NCI-H460 (cell line): ENCODE data around the gene RASEF. TPM values are rescaled to one million over a fixed set of nuclear protein-coding genes. Genes with fewer than 3 reads are reported as not detected.

ENCODE experiments used
- DNase-seq: peaks from one replicate; pipeline ENCODE4 v3.0.0-alpha.2; 2016; ENCODE audit warnings: low read depth; ENCODE audit errors: extremely low read depth
- total RNA-seq: library from RNA; depleted of rRNA; stranded (reverse); fragments of >200 nt; shearing (Covaris generic); gene quantifications from 2 replicates; pipeline ENCODE4 v1.2.3, GENCODE V29; 2014

The RASEF gene
- total RNA-seq, 1 experiment from 2014 or later = 1.7 TPM

- DNase-seq = no peak
Observed at GRCh38 chr9:83015897-83016296, 47.0 kb downstream of the RASEF start.

DNA sequence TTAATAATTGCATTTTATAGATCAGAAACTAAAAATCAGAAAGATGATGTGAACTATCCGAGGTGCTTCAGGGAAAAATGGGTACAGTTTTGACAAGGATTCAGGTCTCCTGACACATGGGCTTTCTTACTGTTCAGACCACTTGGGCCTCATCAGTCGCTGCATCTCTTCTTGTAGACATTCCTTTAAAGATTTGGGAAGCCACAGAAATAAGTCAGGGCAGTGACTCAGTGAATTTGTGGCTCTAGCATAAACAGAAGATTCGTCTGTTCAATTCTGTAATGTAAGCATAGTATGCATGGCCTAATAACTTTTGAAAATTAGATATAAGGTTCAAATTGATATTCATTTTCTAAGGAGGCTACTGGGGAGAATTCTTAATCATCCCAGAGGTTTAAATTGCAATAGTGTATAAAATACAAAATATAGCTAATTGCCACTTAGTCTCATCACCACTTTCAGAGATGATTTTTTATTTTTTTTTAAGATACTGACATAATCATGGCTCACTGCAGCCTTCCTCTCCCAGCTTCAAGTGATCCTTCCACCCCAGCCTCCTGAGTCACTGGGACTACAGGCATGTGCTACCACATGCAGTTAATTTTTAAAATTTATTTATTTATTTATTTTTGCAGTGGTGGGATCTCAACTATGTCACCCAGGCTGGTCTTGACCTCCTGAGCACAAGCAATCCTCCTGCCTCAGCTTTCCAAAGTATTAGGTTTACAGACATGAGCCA lies 48.9 kb downstream of the RASEF start:
- no peak for DNase-seq

DNA sequence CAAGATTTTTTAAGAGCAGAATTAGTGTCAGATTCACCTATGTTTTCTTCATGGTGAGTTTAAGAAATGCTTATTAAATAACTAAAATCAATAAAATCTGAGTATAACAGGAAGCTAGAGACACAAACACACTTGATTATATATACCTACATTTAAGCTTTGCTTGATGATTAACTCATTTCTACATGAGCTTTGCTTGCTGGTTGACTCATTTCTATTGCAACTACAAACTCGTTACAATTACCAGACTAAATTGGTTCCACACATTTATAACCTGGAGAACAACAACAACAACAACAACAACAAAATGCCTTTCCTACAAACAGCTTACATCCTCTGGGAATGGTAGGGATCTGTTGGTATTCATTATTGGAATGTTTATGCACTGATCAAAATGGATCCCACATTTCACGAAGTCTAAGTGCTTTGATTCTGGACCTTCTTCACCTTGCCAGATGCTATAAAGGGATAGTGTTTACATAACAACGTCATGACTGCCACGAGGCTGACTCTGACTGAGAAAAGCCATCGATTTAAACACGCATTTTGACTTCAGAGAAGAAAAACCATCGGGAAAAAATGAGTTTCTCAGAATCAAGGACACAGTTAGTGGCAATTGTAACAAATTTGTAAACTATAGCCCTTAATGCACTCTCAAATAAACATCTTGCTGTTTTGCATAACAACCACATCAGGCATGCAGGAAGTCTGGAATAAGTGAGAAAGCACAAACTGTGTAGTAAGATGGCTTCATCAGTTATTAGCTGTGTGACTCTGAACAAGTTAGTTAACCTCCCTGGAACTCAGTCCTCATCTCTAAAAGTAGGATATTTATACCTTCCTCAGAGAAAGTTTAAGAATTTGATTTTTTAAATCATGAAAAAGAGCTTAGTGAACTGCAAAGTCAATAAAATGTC lies 49.8 kb downstream of the RASEF start:
- no peak for DNase-seq

DNA sequence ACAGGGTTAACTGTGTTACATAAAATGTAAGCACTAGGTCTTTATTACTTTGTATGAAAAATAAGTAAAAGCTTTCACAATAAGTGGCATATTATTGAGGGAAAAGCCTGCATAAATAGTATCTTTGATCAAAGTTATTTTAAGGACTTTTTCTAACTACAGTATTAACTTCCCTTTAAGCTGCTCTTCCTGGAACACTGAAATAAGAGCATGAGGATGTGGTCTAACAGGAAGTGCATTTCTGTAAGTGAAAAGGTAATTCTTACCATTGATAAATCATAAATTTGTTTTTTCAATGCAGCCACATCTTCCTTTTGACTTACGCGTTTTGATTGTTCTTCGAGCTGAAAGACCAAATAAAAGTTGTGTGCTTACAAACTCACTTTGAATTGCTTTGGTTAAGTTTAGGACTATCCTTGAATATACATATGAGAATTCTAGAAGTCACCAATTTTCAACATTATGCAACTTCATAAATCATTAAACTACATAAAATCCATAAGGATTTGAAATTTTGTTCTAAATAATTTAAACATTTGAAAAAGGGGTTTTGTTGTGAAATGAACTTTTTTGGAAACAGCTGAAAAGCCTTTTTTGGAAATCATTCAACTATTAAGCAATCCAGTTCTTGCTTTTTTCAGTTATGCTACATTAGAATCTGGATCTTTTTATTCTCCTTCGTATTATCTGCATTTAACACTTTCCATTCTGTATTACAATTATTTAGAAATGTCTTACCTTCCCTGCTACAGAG lies 50.6 kb downstream of the RASEF start:
- DNase-seq = no peak

DNA sequence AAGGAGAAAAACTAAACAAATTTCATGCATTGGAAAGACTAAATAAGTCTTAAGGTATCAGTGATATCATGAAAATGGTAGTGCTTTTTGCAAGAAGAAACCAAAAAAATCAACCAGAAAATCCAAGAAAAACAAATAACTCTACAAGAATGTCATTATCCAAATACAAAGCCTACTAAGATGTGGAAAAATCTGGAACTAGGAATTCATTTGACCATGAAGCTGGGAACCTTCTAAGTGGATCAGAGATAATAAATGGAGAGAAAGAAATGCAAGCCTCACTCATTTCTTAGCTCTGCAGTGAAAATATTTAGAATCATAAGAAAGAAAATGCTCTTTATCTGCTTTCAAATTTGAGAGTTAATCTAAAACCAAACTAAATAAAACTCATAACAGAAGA lies 51.3 kb downstream of the RASEF start:
- DNase-seq = no peak

GRCh38 chr9:83007521-83008300 lies 55.2 kb downstream of the RASEF start:
- no peak for DNase-seq

DNA sequence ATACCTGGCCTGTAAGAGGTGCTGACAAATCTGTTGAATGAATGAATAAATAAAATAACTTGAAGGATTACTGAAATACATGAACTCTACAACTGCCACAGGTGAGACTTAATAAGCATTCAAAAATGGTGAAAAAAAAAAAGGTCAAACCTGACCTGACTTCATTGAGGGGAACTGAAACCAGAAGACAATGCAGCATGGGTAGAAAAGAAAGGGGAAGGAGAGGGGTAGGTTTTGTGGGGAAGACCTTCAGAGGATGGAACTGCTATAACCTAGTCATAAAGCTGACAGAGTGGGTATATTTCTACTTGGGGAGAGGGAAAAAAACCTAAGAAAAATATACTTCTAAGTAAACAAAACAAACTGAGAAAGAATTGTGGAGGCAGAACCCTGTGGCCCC lies 56.6 kb downstream of the RASEF start:
- DNase-seq = no peak

DNA sequence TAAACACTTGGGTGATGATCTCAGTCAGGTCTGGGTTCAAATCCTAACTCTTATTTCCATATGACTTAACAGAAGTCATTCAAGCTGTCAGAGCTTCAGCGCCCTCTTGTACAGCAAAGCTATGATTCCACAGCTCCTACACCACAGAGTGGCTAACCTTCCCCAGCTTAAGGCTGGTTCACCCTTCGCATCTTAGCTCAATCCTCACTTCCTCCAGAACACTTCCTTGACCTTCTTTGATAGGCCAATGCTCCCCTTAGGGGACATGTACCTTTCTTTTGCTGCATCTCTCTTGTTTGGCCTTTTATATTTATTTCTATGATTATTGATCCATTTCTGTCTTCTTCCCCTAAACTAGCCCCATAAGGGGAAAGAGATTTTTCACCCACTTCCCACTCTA lies 57.0 kb downstream of the RASEF start:
- no peak for DNase-seq

DNA sequence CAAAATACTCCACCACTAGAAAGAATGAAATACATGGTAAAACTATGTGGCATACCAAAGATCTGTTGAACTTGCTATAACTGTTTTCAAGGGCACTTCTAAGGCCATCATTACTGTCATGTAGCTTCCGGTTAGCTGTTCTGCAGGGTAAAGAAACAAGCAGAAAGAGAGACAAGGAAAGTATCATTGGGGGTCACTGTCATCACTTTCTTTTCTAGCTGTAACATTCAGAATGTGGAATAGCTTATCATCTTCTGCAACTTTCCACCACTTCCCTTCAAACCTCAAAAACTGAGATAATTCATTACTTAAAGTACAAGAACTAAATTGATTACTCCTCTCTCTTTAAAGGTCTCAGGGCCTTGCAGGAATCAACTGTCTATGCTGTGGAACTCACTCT lies 57.6 kb downstream of the RASEF start:
- no peak for DNase-seq

- DNase-seq = no peak
Observed at GRCh38 chr9:83002329-83002728, 60.6 kb downstream of the RASEF start.

- DNase-seq = no peak
Observed at GRCh38 chr9:83000765-83001164, 62.2 kb downstream of the RASEF start.

GRCh38 chr9:82998409-82998808 lies 64.5 kb downstream of the RASEF start:
- no peak for DNase-seq

DNA sequence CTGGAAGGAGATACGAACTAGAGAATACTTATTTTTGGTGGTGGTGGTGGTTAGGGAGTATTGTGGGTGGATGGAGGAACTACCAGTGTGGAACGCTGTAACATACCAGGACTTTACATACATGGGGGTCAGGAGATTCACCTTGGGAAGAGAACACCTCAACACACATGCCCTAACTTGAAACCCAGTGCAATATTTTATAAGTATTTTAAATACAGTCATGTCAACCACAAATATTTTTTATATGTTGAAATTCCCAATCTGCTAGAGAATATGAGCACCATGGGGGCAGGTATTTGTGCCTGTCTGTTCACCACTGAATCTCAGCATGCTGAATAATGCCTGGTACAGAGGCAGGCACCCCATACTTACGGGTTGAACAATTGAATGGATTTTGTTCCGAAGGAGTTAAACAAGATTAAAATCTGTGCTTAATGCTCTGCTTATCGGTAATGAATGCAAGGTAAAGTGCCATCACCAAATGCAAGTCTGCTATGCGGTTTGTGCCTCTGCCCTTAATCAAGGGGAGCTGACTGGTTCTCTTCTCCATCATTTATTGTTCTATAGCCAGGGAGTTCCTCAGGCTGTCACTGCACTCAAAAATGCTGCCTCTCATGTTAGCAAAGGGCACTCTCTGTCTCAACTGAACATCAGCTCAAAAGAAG lies 65.3 kb downstream of the RASEF start:
- no peak for DNase-seq

DNA sequence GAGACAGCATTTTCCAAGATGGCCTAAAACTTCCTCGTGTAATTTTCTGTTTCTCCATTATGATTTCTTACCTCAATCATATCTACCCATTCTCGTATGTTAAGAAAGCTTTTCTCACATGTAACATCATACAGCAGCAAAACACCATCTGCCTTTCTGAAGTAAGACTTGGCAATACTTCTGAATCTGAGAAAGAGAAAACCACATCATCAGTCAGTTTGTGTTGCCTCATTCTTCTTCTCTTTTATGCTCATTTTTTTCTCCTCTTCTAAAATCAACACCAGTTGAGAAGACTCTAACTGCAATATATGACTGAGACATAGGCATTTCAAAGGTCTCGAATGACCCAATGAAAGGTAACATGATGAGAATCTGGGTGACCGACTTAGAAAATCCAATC lies 66.0 kb downstream of the RASEF start:
- DNase-seq = no peak

DNA sequence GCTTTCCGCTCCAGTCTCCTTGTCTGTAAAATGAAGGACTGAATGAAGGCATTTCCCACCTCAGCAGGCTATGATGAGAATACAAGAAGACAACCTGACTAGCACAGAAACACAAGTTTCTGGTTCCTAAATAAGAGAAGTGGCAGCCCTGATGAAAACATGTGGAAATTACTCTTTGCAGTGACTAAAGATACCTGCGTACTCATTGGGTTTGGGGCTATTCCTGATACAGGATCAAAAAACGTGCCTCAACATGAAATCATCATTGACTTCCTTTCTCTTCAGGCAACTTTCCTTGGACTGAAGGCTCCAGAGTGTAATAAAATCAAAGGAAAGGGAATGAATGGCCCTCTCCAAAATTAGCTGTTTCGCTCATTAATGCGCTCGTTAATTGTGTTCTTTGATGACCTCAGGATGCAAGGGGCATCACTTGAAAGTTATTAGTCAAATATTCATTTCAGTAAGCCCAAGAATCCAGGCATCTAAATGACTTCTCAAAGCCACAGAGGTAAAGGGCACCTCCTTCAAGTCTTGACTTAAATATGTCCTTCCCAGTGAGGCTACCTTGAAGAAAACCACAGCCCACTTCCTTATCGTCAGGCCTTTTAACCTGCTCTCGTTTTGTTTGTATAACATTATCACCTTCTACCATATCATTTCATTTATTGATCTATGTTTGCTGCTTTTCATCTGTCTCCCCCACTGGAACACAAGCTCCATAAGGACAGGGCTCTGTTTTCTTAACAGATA lies 68.9 kb downstream of the RASEF start:
- DNase-seq = no peak

DNA sequence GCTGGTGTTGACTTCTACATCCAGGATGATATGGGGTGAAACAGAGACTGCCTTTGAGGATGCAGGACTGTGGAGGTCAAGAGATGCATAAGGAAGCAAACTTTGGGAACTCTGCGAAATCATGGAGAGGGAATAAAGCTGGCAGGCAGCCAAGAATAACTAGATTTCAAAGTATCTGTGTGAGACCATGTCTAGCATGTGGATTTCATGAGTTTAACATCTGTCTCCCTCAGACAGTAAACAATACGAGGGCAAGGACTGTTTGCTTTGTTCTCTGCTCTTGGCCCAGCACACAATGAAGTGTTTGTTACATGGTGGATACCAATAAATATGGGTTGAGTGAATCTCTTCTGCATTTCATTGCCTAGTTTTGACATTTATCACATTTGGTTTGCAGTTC lies 71.3 kb downstream of the RASEF start:
- no peak for DNase-seq

DNA sequence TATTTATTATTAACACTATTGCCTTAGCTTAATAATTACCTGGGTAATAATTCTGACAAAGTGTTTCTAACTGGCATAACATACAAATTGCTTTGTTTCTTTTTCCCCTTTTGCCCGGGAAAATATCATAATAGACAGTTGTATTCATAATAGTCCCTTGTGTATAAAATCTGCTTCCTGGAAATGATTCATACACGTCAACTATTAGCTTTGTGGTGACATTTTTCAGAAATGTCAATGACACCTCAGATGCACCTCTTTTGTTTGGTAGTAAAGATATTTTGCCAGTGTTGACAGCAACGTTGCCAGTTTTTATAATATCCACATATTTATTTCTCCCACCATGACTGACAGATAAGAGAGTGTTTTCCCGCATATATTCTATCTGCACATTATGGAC lies 73.0 kb downstream of the RASEF start:
- no peak for DNase-seq

- no peak for DNase-seq
Observed at GRCh38 chr9:82988488-82988887, 74.5 kb downstream of the RASEF start.
